Adrenal gland (tissue), 12 donors: ENCODE results near the gene TAAR9. TPM values are rescaled to one million over a fixed set of nuclear protein-coding genes. Genes with fewer than 3 reads are reported as not detected.

Experiments
- DNase-seq, 7 donors: peaks; one replicate each; pipeline ENCODE4 v3.0.0-alpha.2; 2019 to 2020
- H3K27ac ChIP-seq, 5 donors: fragments of 200-600 bp; sonication (generic) in 4 of 5; 1 replicate in 3 of 5; 2 replicates in 2 of 5; pipeline versions ENCODE4 v1.5.1 to v1.8.0; 2016 to 2020; ENCODE audit warnings: mild to moderate bottlenecking in 1 of 5
- H3K27me3 ChIP-seq: fragments of 200-600 bp; 2 replicates; pipeline ENCODE4 v1.8.0; 2021
- H3K36me3 ChIP-seq, 2 donors: fragments of 200-600 bp; replicated peaks in 1 of 2; 1 replicate in 1 of 2; 2 replicates in 1 of 2; pipeline versions ENCODE4 v1.5.1 to v1.8.0; 2018 to 2022
- H3K4me1 ChIP-seq, 2 donors: fragments of 200-600 bp; replicated peaks in 1 of 2; 1 replicate in 1 of 2; 2 replicates in 1 of 2; pipeline versions ENCODE4 v1.5.1 to v1.8.0; 2018 to 2021
- H3K4me3 ChIP-seq, 4 donors: fragments of 200-600 bp; sonication (generic) in 3 of 4; one replicate each; pipeline ENCODE4 v1.5.1; 2016 to 2018
- H3K9me3 ChIP-seq, 3 donors: fragments of 200-600 bp; sonication (generic) in 1 of 3; replicated peaks in 1 of 3; 1 replicate in 2 of 3; 2 replicates in 1 of 3; pipeline versions ENCODE4 v1.5.1 to v1.8.0; 2016 to 2021
- POLR2A ChIP-seq, 2 donors: fragments of 450-650 bp; IDR thresholded peaks; one replicate each; pipeline ENCODE4 v1.6.1; 2017; ENCODE audit warnings: antibody characterized with exemption in 2 of 2, mild to moderate bottlenecking in 2 of 2, moderate library complexity in 1 of 2
- WGBS, 4 donors: extraction: QIAGEN DNeasy Blood & Tissue Kit in 2 of 4; methylation state at CpG; one replicate each; pipeline versions ENCODE4 v1.1.5 to v1.1.7; 2013 to 2017; 5-methylcytosine and 5-hydroxymethylcytosine counted together
- intact Hi-C, 2 donors: fragments of 100-400 bp; cut with DNase I; formaldehyde crosslinking; loops; one replicate each; pipeline versions ENCODE4 v1.14.1 to v1.15.0; 2022 to 2023
- polyA plus RNA-seq, 3 donors: library from polyadenylated mRNA; stranded (reverse); fragments of 200-250 nt in 2 of 3; fragments of 350-450 nt in 1 of 3; fragmentation: Illumina TruSeq in 1 of 3; extraction: RNeasy Lipid Tissue Mini Kit (QIAGEN cat#74804) in 1 of 3; gene quantifications; one replicate each; pipeline ENCODE4 v1.2.3, GENCODE V29; 2013 to 2014
- total RNA-seq, 9 donors: library from RNA; depleted of rRNA in 4 of 9; stranded (reverse); fragments of >200 nt in 4 of 9; fragments of 120-200 nt in 1 of 9; fragmentation: NEBNext Ultra II Directional in 1 of 9; extraction: Animal tissue kit (Norgen Biotek cat#: 25700) in 1 of 9; gene quantifications; one replicate each; pipeline versions ENCODE4 v1.1.0 to v1.2.4, GENCODE V29; 2013 to 2023
- TF ChIP-seq, protein P1 (sequence below), 6 experiments: fragments of 450-650 bp in 4 of 6; fragments of 200-600 bp in 2 of 6; sonication (generic) in 1 of 6; IDR thresholded peaks; 1 replicate in 5 of 6; 2 replicates in 1 of 6; pipeline versions ENCODE4 v1.5.1 to v1.8.0; 2016 to 2021; ENCODE audit warnings: antibody characterized with exemption in 6 of 6, mild to moderate bottlenecking in 2 of 6, moderate library complexity in 1 of 6
- donor health status: healthy with polysubstance abuse.
- donor health status: Bipolar disorder and iron deficiency.
- donor health status: DM: yes; HTN: yes; CAD: no.
- donor health status: DM: no; HTN: no; CAD: no.
- donor health status: DM: no; HTN: no; CAD: no.
- donor health status: DM: yes; HTN: yes; CAD: no.

The TAAR9 gene
- total and polyA plus RNA-seq, 12 donors: not detected

DNA sequence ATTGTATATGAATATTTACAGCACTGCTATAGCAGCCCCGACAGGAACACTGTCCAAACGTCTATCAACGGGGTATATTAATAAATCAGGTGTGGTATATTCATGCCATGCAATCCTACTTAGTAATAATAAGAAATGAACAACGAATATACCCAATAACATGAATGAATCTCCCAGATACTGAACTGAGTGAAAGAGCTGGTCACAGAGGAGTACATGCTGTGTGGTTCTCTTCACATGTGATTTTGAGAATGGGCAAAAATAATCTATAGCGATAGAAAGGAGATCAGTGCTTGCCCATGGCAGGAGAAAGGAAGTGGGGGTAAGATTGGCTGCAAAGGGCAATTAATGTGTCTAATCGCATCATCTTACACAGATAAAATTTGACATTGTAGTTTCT, 28.3 kb downstream of the TAAR9 start:
- intact Hi-C loops: no loop called here
- no peak for DNase-seq
- TF ChIP-seq, protein P1, sequence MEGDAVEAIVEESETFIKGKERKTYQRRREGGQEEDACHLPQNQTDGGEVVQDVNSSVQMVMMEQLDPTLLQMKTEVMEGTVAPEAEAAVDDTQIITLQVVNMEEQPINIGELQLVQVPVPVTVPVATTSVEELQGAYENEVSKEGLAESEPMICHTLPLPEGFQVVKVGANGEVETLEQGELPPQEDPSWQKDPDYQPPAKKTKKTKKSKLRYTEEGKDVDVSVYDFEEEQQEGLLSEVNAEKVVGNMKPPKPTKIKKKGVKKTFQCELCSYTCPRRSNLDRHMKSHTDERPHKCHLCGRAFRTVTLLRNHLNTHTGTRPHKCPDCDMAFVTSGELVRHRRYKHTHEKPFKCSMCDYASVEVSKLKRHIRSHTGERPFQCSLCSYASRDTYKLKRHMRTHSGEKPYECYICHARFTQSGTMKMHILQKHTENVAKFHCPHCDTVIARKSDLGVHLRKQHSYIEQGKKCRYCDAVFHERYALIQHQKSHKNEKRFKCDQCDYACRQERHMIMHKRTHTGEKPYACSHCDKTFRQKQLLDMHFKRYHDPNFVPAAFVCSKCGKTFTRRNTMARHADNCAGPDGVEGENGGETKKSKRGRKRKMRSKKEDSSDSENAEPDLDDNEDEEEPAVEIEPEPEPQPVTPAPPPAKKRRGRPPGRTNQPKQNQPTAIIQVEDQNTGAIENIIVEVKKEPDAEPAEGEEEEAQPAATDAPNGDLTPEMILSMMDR (IDR thresholded peaks at IDR 0.05): no peak
- TF ChIP-seq POLR2A (IDR thresholded peaks at IDR 0.05): no peak
- H3K4me3 ChIP-seq: no peak overlapping the region
- no peaks in the 10 kb centered on the region for H3K4me1 ChIP-seq
- no peaks in the 10 kb centered on the region for H3K36me3 ChIP-seq
- H3K9me3 ChIP-seq: no peaks in the 10 kb centered on the region
- H3K27ac ChIP-seq: no peak overlapping the region
- peaks cover 14% of the 10 kb centered on the region for H3K27me3 ChIP-seq
- WGBS, 4 donors: 79 to 86% (median 82%) methylated on average over 6 of the region's 6 CpGs

DNA sequence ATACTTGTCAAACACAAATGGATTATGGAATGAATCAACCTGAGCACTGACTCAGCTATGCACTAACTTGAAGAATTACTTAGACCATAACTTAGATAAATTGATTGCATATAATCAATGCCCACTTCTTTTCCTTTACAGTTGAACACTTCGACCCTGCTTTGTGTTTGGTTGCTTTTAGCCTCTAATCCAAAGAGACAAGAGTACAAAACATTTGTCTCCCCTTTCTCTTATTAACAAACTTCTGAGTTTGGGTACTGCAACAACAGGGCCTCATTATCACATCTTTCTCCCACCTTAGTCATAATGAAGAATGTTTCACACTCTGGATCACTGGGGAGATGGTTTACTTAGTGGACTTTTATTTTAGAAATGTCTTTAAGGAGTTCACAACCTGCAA, 29.5 kb downstream of the TAAR9 start:
- WGBS, 4 donors: 66 to 97% (median 81%) methylated on average over 1 of the region's 1 CpG
- intact Hi-C loops: no loop called here

DNA sequence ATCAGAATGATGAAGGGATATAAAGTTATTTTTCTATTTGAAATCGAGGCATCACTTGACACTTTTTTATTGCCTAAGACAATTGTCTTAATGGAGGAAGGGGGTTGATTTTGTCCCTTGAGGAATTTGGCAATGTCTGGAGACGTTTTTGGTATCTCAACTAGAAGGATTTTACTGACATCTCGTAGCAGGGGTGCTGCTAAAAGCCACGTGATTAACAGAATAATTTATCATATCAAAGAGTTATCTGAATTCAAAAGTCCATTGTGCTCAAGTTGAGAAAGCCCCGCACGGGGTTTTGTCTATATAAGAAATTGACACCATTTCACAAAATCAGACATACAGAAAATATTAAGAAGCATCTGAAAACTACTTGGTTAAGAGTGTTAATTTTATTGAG, 30.5 kb downstream of the TAAR9 start:
- Histone ChIP-seq H3K9me3 (no peaks in the 10 kb centered on the region), H3K27me3 (peaks cover 14% of the 10 kb centered on the region), H3K4me3 (no peak overlapping the region), H3K27ac (no peak overlapping the region), H3K4me1 (no peaks in the 10 kb centered on the region), H3K36me3 (no peaks in the 10 kb centered on the region)
- DNase-seq: no peak
- intact Hi-C loops: no loop called here
- WGBS, 4 donors: 52 to 58% (median 55%) methylated on average over 6 of the region's 6 CpGs
- no peak for TF ChIP-seq POLR2A (IDR thresholded peaks at IDR 0.05)
- TF ChIP-seq, protein P1 (IDR thresholded peaks at IDR 0.05): no peak

More for the DNA sequence above, 29.5 kb downstream of the TAAR9 start:
- Histone ChIP-seq H3K4me3 (no peak overlapping the region), H3K27me3 (peaks cover 14% of the 10 kb centered on the region), H3K27ac (no peak overlapping the region), H3K9me3 (no peaks in the 10 kb centered on the region), H3K4me1 (no peaks in the 10 kb centered on the region), H3K36me3 (no peaks in the 10 kb centered on the region)
- TF ChIP-seq, protein P1 (IDR thresholded peaks at IDR 0.05): no peak
- TF ChIP-seq POLR2A (IDR thresholded peaks at IDR 0.05): no peak
- DNase-seq: no peak

DNA sequence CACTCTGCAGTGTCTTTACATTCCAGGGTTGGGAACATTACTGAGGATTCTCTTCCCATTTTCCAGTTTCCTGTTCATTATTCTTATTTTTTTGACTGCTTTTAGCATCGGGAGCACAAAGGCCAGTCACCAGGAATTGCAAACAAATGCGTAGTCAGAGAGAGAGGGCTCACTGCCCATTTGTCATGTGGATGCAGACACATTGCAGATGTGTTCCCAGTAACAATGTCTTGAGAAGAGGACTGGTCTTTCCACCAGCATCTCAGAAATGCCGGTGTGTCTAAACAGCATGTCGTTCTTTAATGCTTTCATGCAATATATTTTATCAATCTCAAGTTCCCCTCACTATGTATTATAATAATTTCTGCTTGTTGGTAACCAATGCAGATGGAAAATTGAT, 31.1 kb downstream of the TAAR9 start:
- 37 to 50% (median 43%) methylated on average over 4 of the region's 4 CpGs for WGBS, 4 donors
- no peak for TF ChIP-seq POLR2A (IDR thresholded peaks at IDR 0.05)
- TF ChIP-seq, protein P1 (IDR thresholded peaks at IDR 0.05): no peak
- Histone ChIP-seq H3K27ac (no peak overlapping the region), H3K4me1 (no peaks in the 10 kb centered on the region), H3K4me3 (no peak overlapping the region), H3K36me3 (no peaks in the 10 kb centered on the region), H3K27me3 (peaks cover 14% of the 10 kb centered on the region), H3K9me3 (no peaks in the 10 kb centered on the region)
- intact Hi-C loops: no loop called here
- DNase-seq: no peak
